ENCODE measurements around the gene VPREB1. TPM values are rescaled to one million over a fixed set of nuclear protein-coding genes. Genes with fewer than 3 reads are reported as not detected.

Gene VPREB1
- total RNA-seq, 1 donor from 2014 or later = not detected

GRCh38 chr22:22229683-22230420 is 14.7 kb upstream of the VPREB1 start:
- Histone ChIP-seq H3K36me3 (no peaks in the 10 kb centered on the region), H3K4me2 (no peak overlapping the region), H3K27me3 (peaks cover 100% of the 10 kb centered on the region), H3F3A (ENCODE audit: low read depth) (no peaks in the 10 kb centered on the region), H3K9ac (no peak overlapping the region), H2AFZ (replicated peaks) (no peak overlapping the region), H3K9me3 (ENCODE audit: low read depth) (no peaks in the 10 kb centered on the region), H4K20me1 (ENCODE audit: low read depth) (no peaks in the 10 kb centered on the region), H3K4me1 (no peaks in the 10 kb centered on the region), H3K79me2 (ENCODE audit: low read depth) (no peaks in the 10 kb centered on the region), H3K4me3 (no peak overlapping the region), H3K27ac (no peak overlapping the region)
- H3K27ac Mint-ChIP-seq = no peak overlapping the region
- H3K4me1 Mint-ChIP-seq = no peaks in the 10 kb centered on the region
- no peak overlapping the region for H3K4me3 Mint-ChIP-seq
- DNase-seq (ENCODE audit: low spot score) = no peak
- H3K9me3 Mint-ChIP-seq = no peaks in the 10 kb centered on the region
- no peak for TF ChIP-seq EZH2 (IDR thresholded peaks at IDR 0.05)
- TF ChIP-seq EZH2phosphoT487 (IDR thresholded peaks at IDR 0.05) = no peak
- TF ChIP-seq CTCF (IDR thresholded peaks at IDR 0.05) = no peak
- H3K27me3 Mint-ChIP-seq (ENCODE audit: insufficient read depth, low read depth) = peaks cover 14% of the 10 kb centered on the region
- H3K36me3 Mint-ChIP-seq = no peaks in the 10 kb centered on the region

- Histone ChIP-seq H3F3A (ENCODE audit: low read depth) (no peaks in the 10 kb centered on the region), H3K4me2 (no peak overlapping the region), H3K27me3 (peaks cover 100% of the 10 kb centered on the region), H3K36me3 (no peaks in the 10 kb centered on the region), H3K27ac (no peak overlapping the region), H3K4me1 (no peaks in the 10 kb centered on the region), H3K79me2 (ENCODE audit: low read depth) (no peaks in the 10 kb centered on the region), H3K9me3 (ENCODE audit: low read depth) (no peaks in the 10 kb centered on the region), H2AFZ (replicated peaks) (no peak overlapping the region), H4K20me1 (ENCODE audit: low read depth) (no peaks in the 10 kb centered on the region), H3K9ac (no peak overlapping the region), H3K4me3 (no peak overlapping the region)
- Mint-ChIP-seq H3K4me1 (peaks cover 1% of the 10 kb centered on the region), H3K36me3 (no peaks in the 10 kb centered on the region), H3K27ac (no peak overlapping the region), H3K4me3 (no peak overlapping the region), H3K9me3 (no peaks in the 10 kb centered on the region), H3K27me3 (ENCODE audit: insufficient read depth, low read depth) (peaks cover 14% of the 10 kb centered on the region)
- TF ChIP-seq EZH2phosphoT487 (IDR thresholded peaks at IDR 0.05) (no peak), CTCF (IDR thresholded peaks at IDR 0.05) (no peak), EZH2 (IDR thresholded peaks at IDR 0.05) (no peak)
- no peak for DNase-seq (ENCODE audit: low spot score)
Measured at GRCh38 chr22:22230438-22230837, 14.1 kb upstream of the VPREB1 start.

GRCh38 chr22:22233081-22233480 is 11.5 kb upstream of the VPREB1 start:
- H4K20me1 ChIP-seq (ENCODE audit: low read depth) = no peaks in the 10 kb centered on the region
- peaks cover 16% of the 10 kb centered on the region for H3K27me3 Mint-ChIP-seq (ENCODE audit: insufficient read depth, low read depth)
- no peak overlapping the region for H3K27ac Mint-ChIP-seq
- no peak overlapping the region for H3K4me2 ChIP-seq
- H3K4me1 Mint-ChIP-seq = peaks cover 6% of the 10 kb centered on the region
- no peaks in the 10 kb centered on the region for H3K4me1 ChIP-seq
- H3K27me3 ChIP-seq = peaks cover 100% of the 10 kb centered on the region
- H3F3A ChIP-seq (ENCODE audit: low read depth) = peaks cover 4% of the 10 kb centered on the region
- DNase-seq (ENCODE audit: low spot score) = no peak
- no peaks in the 10 kb centered on the region for H3K36me3 Mint-ChIP-seq
- no peak overlapping the region for H3K9ac ChIP-seq
- no peaks in the 10 kb centered on the region for H3K9me3 ChIP-seq (ENCODE audit: low read depth)
- H3K4me3 Mint-ChIP-seq = no peak overlapping the region
- H3K36me3 ChIP-seq = no peaks in the 10 kb centered on the region
- no peak overlapping the region for H2AFZ ChIP-seq (replicated peaks)
- H3K9me3 Mint-ChIP-seq = no peaks in the 10 kb centered on the region
- no peaks in the 10 kb centered on the region for H3K79me2 ChIP-seq (ENCODE audit: low read depth)
- TF ChIP-seq EZH2 (IDR thresholded peaks at IDR 0.05) (no peak), CTCF (IDR thresholded peaks at IDR 0.05) (no peak), EZH2phosphoT487 (IDR thresholded peaks at IDR 0.05) (no peak)
- H3K4me3 ChIP-seq = no peak overlapping the region
- no peak overlapping the region for H3K27ac ChIP-seq

Data from neural progenitor cell (in vitro differentiated cells).